Measurements from ENCODE around the gene ATXN1. TPM values are rescaled to one million over a fixed set of nuclear protein-coding genes. Genes with fewer than 3 reads are reported as not detected.

Gene ATXN1
- polyA plus RNA-seq, 1 of the 3 experiments (the other 2 are of a cell fraction): 7.9 TPM

GRCh38 chr6:16496210-16496609 lies 265.1 kb downstream of the ATXN1 start:
- Histone ChIP-seq H3K27ac (ENCODE audit: low read depth in 2 of 2, low read length in 1 of 2) (no peak overlapping the region), H3K9ac (no peak overlapping the region), H4K20me1 (ENCODE audit: insufficient read depth) (no peaks in the 10 kb centered on the region), H3K4me2 (no peak overlapping the region), H3K9me3 (no peaks in the 10 kb centered on the region), H3K27me3 (ENCODE audit: insufficient read depth) (no peaks in the 10 kb centered on the region), H3K36me3 (replicated peaks in 1 of 2; ENCODE audit: control insufficient read depth in 1 of 2, insufficient read depth in 2 of 2, low read length in 1 of 2) (peaks cover 0 to 7% of the 10 kb centered on the region in 2 experiments), H3K4me1 (ENCODE audit: control insufficient read depth in 1 of 2, insufficient read depth in 2 of 2, low read depth in 1 of 2, low read length in 1 of 2) (no peaks in the 10 kb centered on the region), H3F3A (replicated peaks; ENCODE audit: insufficient read depth) (peaks cover 3% of the 10 kb centered on the region), H3K9me2 (no peaks in the 10 kb centered on the region), H3K4me3 (ENCODE audit: low read depth in 2 of 2, low read length in 1 of 2) (no peak overlapping the region), H3K79me2 (ENCODE audit: insufficient read depth) (0 out of 2 replicates have a peak, but pooled peaks cover under 1% of the 10 kb centered on the region), H2AFZ (ENCODE audit: low read depth) (no peak overlapping the region)
- POLR2A ChIA-PET: no interaction called here
- 93% methylated on average over 5 of the region's 5 CpGs for WGBS (ENCODE audit: low lambda C conversion rate)
- TF ChIP-seq FOXJ3 (CRISPR knock-in tag; IDR thresholded peaks at IDR 0.05) (no peak), SMC3 (IDR thresholded peaks at IDR 0.05; ENCODE audit: low read depth, low read length) (no peak), RAD21 (IDR thresholded peaks at IDR 0.05; ENCODE audit: low read length) (no peak), NFIC (IDR thresholded peaks at IDR 0.05; ENCODE audit: borderline replicate concordance) (no peak), POLR2AphosphoS5 (IDR thresholded peaks at IDR 0.05; ENCODE audit: low read depth, low read length) (no peak)
- TF ChIP-seq, protein P1, sequence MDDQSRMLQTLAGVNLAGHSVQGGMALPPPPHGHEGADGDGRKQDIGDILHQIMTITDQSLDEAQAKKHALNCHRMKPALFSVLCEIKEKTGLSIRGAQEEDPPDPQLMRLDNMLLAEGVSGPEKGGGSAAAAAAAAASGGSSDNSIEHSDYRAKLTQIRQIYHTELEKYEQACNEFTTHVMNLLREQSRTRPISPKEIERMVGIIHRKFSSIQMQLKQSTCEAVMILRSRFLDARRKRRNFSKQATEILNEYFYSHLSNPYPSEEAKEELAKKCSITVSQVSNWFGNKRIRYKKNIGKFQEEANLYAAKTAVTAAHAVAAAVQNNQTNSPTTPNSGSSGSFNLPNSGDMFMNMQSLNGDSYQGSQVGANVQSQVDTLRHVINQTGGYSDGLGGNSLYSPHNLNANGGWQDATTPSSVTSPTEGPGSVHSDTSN (IDR thresholded peaks at IDR 0.05): no peak
- CTCF ChIA-PET: interaction anchor here (0.8 to 1.5 kb wide), 3 partner anchors 15 to 86 kb away, joined by 3 to 5 read pairs (median 4); no protein-coding TSS in a partner anchor
- DNase-seq: no peak

- CTCF ChIA-PET: interaction anchor here (1.5 to 1.6 kb wide), 2 partner anchors 10 to 16 kb away, joined by 4 to 5 read pairs; no protein-coding TSS in a partner anchor
- peaks cover 0 to 7% of the 10 kb centered on the region in 2 experiments for H3K36me3 ChIP-seq (replicated peaks in 1 of 2; ENCODE audit: control insufficient read depth in 1 of 2, insufficient read depth in 2 of 2, low read length in 1 of 2)
- peaks cover 3% of the 10 kb centered on the region for H3F3A ChIP-seq (replicated peaks; ENCODE audit: insufficient read depth)
- WGBS (ENCODE audit: low lambda C conversion rate): 63% methylated on average over 3 of the region's 3 CpGs
- no peak overlapping the region for H3K9ac ChIP-seq
- no peak overlapping the region for H3K4me3 ChIP-seq (ENCODE audit: low read depth in 2 of 2, low read length in 1 of 2)
- H3K27ac ChIP-seq (ENCODE audit: low read depth in 2 of 2, low read length in 1 of 2): no peak overlapping the region
- no peak overlapping the region for H2AFZ ChIP-seq (ENCODE audit: low read depth)
- no peaks in the 10 kb centered on the region for H3K27me3 ChIP-seq (ENCODE audit: insufficient read depth)
- H3K4me1 ChIP-seq (ENCODE audit: control insufficient read depth in 1 of 2, insufficient read depth in 2 of 2, low read depth in 1 of 2, low read length in 1 of 2): no peaks in the 10 kb centered on the region
- H3K79me2 ChIP-seq (ENCODE audit: insufficient read depth): no peaks in the 10 kb centered on the region
- POLR2A ChIA-PET: no interaction called here
- no peaks in the 10 kb centered on the region; the same call in 1 of the 2 replicates for H4K20me1 ChIP-seq (ENCODE audit: insufficient read depth)
- no peak overlapping the region for H3K4me2 ChIP-seq
- TF ChIP-seq RFX5 (IDR thresholded peaks at IDR 0.05; ENCODE audit: low read length) (no peak), TEAD4 (IDR thresholded peaks at IDR 0.05; ENCODE audit: borderline replicate concordance, insufficient read depth) (no peak), TCF12 (IDR thresholded peaks at IDR 0.05) (no peak), EP300 (IDR thresholded peaks at IDR 0.05; ENCODE audit: borderline replicate concordance in 1 of 2, low read depth in 1 of 2, low read length in 1 of 2) (no peak), IRF3 (IDR thresholded peaks at IDR 0.05; ENCODE audit: low read depth, low read length) (no peak), JUND (IDR thresholded peaks at IDR 0.05) (no peak), FOSL2 (IDR thresholded peaks at IDR 0.05; ENCODE audit: borderline replicate concordance, low read depth) (peak; percentile 37; the same call in 1 of the 2 replicates)
- no peaks in the 10 kb centered on the region for H3K9me2 ChIP-seq
- no peaks in the 10 kb centered on the region for H3K9me3 ChIP-seq
- DNase-seq: no peak
Measured at GRCh38 chr6:16494793-16495192, 266.5 kb downstream of the ATXN1 start.

Data from SK-N-SH (cell line).